ENCODE data around the gene CD209. TPM values are rescaled to one million over a fixed set of nuclear protein-coding genes. Genes with fewer than 3 reads are reported as not detected.

The CD209 gene
- total and polyA plus RNA-seq, 2 of the 8 experiments (the other 6 are each of a cell fraction or from before 2014, with no cell fraction given) = 0.05 to 0.22 TPM

GRCh38 chr19:7784856-7785255 is 37.5 kb upstream of the CD209 start:
- H2BK20ac ChIP-seq (ENCODE audit: low read length) = no peak overlapping the region
- no peak overlapping the region for H3K27ac ChIP-seq (ENCODE audit: low read depth, low read length)
- no peak overlapping the region for H4K91ac ChIP-seq (replicated peaks; ENCODE audit: insufficient read length, low read length)
- no peak overlapping the region for H3K56ac ChIP-seq (replicated peaks; ENCODE audit: insufficient read length, low read depth, low read length)
- no peak overlapping the region for H2AK5ac ChIP-seq (ENCODE audit: low read depth, low read length)
- no peaks in the 10 kb centered on the region for H3K9me3 ChIP-seq (ENCODE audit: insufficient read depth in 2 of 2, low read depth in 1 of 2, low read length in 1 of 2)
- no peak overlapping the region for H2BK120ac ChIP-seq (replicated peaks; ENCODE audit: low read depth, low read length)
- peaks cover 0 to 2% of the 10 kb centered on the region in 2 experiments for H4K20me1 ChIP-seq (replicated peaks in 1 of 2; ENCODE audit: control insufficient read depth in 1 of 2, insufficient read depth in 2 of 2, low read length in 2 of 2)
- no peaks in the 10 kb centered on the region for H3K36me3 ChIP-seq (ENCODE audit: control insufficient read depth in 2 of 4, insufficient read depth in 4 of 4, low read length in 3 of 4)
- H3K14ac ChIP-seq (ENCODE audit: insufficient read length) = no peak overlapping the region
- CTCF ChIA-PET (ENCODE audit: partially characterized antibody) = no interaction called here
- DNase-seq (ENCODE audit: low read depth in 1 of 2, low spot score in 2 of 2) (no peak), FAIRE-seq (no peak)
- no peak overlapping the region for H3K18ac ChIP-seq (ENCODE audit: extremely low read depth, low read length)
- peaks cover 13 to 31% (median 28%) of the 10 kb centered on the region in 4 experiments for H3K27me3 ChIP-seq (replicated peaks in 1 of 4; ENCODE audit: control insufficient read depth in 3 of 4, extremely low read depth in 1 of 4, insufficient read depth in 3 of 4, low read length in 3 of 4)
- POLR2A ChIA-PET (ENCODE audit: partially characterized antibody) = interaction anchor here (1.0 to 1.2 kb wide), 2 partner anchors 11 to 78 kb away, joined by 3 read pairs; no protein-coding TSS in a partner anchor
- H2BK15ac ChIP-seq (ENCODE audit: low read length) = no peak overlapping the region
- no peaks in the 10 kb centered on the region for H3K79me2 ChIP-seq (ENCODE audit: control insufficient read depth in 1 of 2, insufficient read depth in 2 of 2, low read length in 2 of 2)
- H3K4me2 ChIP-seq (ENCODE audit: insufficient read depth in 1 of 2, low read depth in 2 of 2, low read length in 2 of 2) = no peak overlapping the region
- H2BK12ac ChIP-seq (ENCODE audit: low read depth, low read length) = no peak overlapping the region
- peaks cover 15% of the 10 kb centered on the region for H3K23me2 ChIP-seq (ENCODE audit: low read depth, low read length)
- H4K5ac ChIP-seq (ENCODE audit: insufficient read length, low read depth, low read length) = no peak overlapping the region
- no peak overlapping the region for H2BK5ac ChIP-seq (ENCODE audit: low read depth, low read length)
- H3K79me1 ChIP-seq (ENCODE audit: low read depth, low read length) = no peaks in the 10 kb centered on the region
- peaks cover 0 to 19% (median 11%) of the 10 kb centered on the region in 4 experiments; a peak in 6 of 7 replicates for H3K4me1 ChIP-seq (replicated peaks in 1 of 4; ENCODE audit: control insufficient read depth in 3 of 4, insufficient read depth in 4 of 4, low read length in 3 of 4)
- H3K4me3 ChIP-seq (ENCODE audit: extremely low read depth in 1 of 4, insufficient read depth in 2 of 4, low read depth in 3 of 4, low read length in 4 of 4) = no peak overlapping the region
- no peak overlapping the region for H3K9ac ChIP-seq (replicated peaks in 1 of 4; ENCODE audit: extremely low read depth in 1 of 4, low read depth in 3 of 4, low read length in 3 of 4)
- no peak overlapping the region for H4K8ac ChIP-seq (ENCODE audit: extremely low read depth, insufficient read depth, low read length)
- no peak overlapping the region for H3K23ac ChIP-seq (ENCODE audit: insufficient read length)
- no peak overlapping the region for H3K4ac ChIP-seq (replicated peaks; ENCODE audit: insufficient read length, low read depth, low read length)
- no peak overlapping the region for H2AFZ ChIP-seq (ENCODE audit: low read length)
- TF ChIP-seq ATF3 (IDR thresholded peaks at IDR 0.05; ENCODE audit: insufficient read depth, low read depth, low read length) (no peak), CHD1 (IDR thresholded peaks at IDR 0.05; ENCODE audit: low read depth, low read length) (no peak), USF2 (IDR thresholded peaks at IDR 0.05; ENCODE audit: low read length) (no peak), KDM1A (IDR thresholded peaks at IDR 0.05; ENCODE audit: borderline replicate concordance, low read length) (no peak), JUN (IDR thresholded peaks at IDR 0.05; ENCODE audit: low read depth, low read length) (no peak), CREB1 (IDR thresholded peaks at IDR 0.05) (no peak), CEBPB (IDR thresholded peaks at IDR 0.05; ENCODE audit: low read depth, low read length) (no peak), EP300 (IDR thresholded peaks at IDR 0.05; ENCODE audit: borderline replicate concordance in 1 of 2, low read depth in 2 of 2, low read length in 2 of 2) (no peak), RBBP5 (IDR thresholded peaks at IDR 0.05; ENCODE audit: borderline replicate concordance, low read depth, low read length) (no peak), E2F6 (IDR thresholded peaks at IDR 0.05) (no peak), TCF12 (IDR thresholded peaks at IDR 0.05; ENCODE audit: low read depth, low read length) (no peak)

All from H1 (cell line).